Activated effector memory CD4-positive, alpha-beta T cell treated with Interleukin-2 at 50 U/mL for 16 hours (primary cell): ENCODE results near the gene EPB41L3.

Experiments
- DNase-seq: peaks from one replicate; pipeline ENCODE4 v3.0.0-alpha.2; 2020

EPB41L3 gene

GRCh38 chr18:5449858-5450509 lies 93.8 kb downstream of the EPB41L3 start:
- DNase-seq = no peak

- no peak for DNase-seq
Measured at GRCh38 chr18:5447442-5447841, 96.4 kb downstream of the EPB41L3 start.

- DNase-seq = no peak
Measured at GRCh38 chr18:5444847-5445246, 99.0 kb downstream of the EPB41L3 start.

GRCh38 chr18:5444269-5444668 lies 99.5 kb downstream of the EPB41L3 start:
- no peak for DNase-seq

- no peak for DNase-seq
Measured at GRCh38 chr18:5439986-5440696, 103.7 kb downstream of the EPB41L3 start.

GRCh38 chr18:5434425-5434824 lies 109.4 kb downstream of the EPB41L3 start:
- DNase-seq = no peak

GRCh38 chr18:5431836-5432575 lies 111.8 kb downstream of the EPB41L3 start:
- no peak for DNase-seq

- no peak for DNase-seq
Measured at GRCh38 chr18:5430131-5430530, 113.7 kb downstream of the EPB41L3 start.

GRCh38 chr18:5429681-5430080 lies 114.1 kb downstream of the EPB41L3 start:
- no peak for DNase-seq

- no peak for DNase-seq
Measured at GRCh38 chr18:5425721-5426120, 118.1 kb downstream of the EPB41L3 start.

GRCh38 chr18:5424903-5425664 lies 118.7 kb downstream of the EPB41L3 start:
- no peak for DNase-seq

GRCh38 chr18:5422626-5423025 lies 121.2 kb downstream of the EPB41L3 start:
- no peak for DNase-seq

- DNase-seq = no peak
Measured at GRCh38 chr18:5421981-5422380, 121.8 kb downstream of the EPB41L3 start.

- no peak for DNase-seq
Measured at GRCh38 chr18:5420906-5421305, 122.9 kb downstream of the EPB41L3 start.

- no peak for DNase-seq
Measured at GRCh38 chr18:5419601-5420000, 124.2 kb downstream of the EPB41L3 start.

GRCh38 chr18:5419030-5419429 lies 124.8 kb downstream of the EPB41L3 start:
- no peak for DNase-seq

- DNase-seq = no peak
Measured at GRCh38 chr18:5417342-5417741, 126.5 kb downstream of the EPB41L3 start.

- DNase-seq = no peak
Measured at GRCh38 chr18:5416112-5416511, 127.7 kb downstream of the EPB41L3 start.

GRCh38 chr18:5415665-5416064 lies 128.1 kb downstream of the EPB41L3 start:
- DNase-seq = no peak

GRCh38 chr18:5415031-5415430 lies 128.8 kb downstream of the EPB41L3 start:
- DNase-seq = no peak

- DNase-seq = no peak
Measured at GRCh38 chr18:5414546-5414945, 129.3 kb downstream of the EPB41L3 start.

GRCh38 chr18:5413447-5413846 lies 130.3 kb downstream of the EPB41L3 start:
- DNase-seq = no peak

- no peak for DNase-seq
Measured at GRCh38 chr18:5410582-5410981, 133.2 kb downstream of the EPB41L3 start.
